Measurements from ENCODE around the gene PAM.

The PAM gene

DNA sequence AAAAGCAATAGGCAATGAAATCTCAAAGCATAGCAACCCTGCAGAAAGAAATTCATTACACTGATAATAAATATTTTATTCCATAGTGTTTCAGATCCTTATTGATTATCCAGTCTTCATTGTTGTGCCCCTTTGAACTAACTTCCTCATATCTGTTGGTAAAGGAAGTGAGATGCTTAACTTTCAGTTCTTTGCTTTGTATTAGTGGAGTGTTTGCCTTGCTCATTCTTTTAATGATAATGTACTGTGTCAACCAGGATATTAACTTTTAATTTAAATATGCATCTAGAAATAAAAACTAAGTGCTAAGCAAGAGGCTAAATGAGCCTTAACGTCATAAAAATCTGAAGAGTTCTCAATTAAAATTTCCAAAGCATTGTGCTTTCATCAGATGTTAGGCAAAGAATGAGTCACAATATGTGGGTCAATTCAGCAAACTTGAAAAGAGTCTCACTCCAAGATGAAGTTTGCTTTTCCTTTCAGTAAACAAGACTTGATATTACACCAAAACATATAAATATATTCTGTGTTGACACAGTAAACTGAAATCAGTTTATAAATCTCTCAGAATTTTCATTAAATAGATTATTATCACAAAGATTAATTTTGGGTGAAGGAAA is 258.9 kb downstream of the PAM start:
- Histone ChIP-seq H3K9me3 (ENCODE audit: insufficient read depth, low read length) (no peaks in the 10 kb centered on the region), H3K9me2 (replicated peaks; ENCODE audit: insufficient read depth, low read length) (no peaks in the 10 kb centered on the region), H2AFZ (ENCODE audit: low read depth, low read length, severe bottlenecking) (no peak overlapping the region), H3K36me3 (ENCODE audit: low read length) (no peaks in the 10 kb centered on the region), H3K79me2 (ENCODE audit: insufficient read depth, low read length) (no peaks in the 10 kb centered on the region), H3K4me3 (ENCODE audit: insufficient read depth, low read length, poor library complexity, severe bottlenecking) (no peak overlapping the region), H3K27me3 (ENCODE audit: low read length) (no peaks in the 10 kb centered on the region), H4K20me1 (ENCODE audit: low read depth, low read length) (no peaks in the 10 kb centered on the region), H3K27ac (ENCODE audit: low read depth, low read length) (no peak overlapping the region), H3F3A (ENCODE audit: insufficient read depth) (no peaks in the 10 kb centered on the region), H3K9ac (ENCODE audit: low read length) (no peak overlapping the region), H3K4me2 (ENCODE audit: low read depth, low read length, poor library complexity, severe bottlenecking) (no peak overlapping the region)
- no peak for TF ChIP-seq EZH2phosphoT487 (conservative IDR thresholded peaks at IDR 0.05; ENCODE audit: low read length)
- TF ChIP-seq CTCF (IDR thresholded peaks at IDR 0.05; ENCODE audit: insufficient read depth, low read length, poor library complexity, severe bottlenecking): no peak

GRCh38 chr5:103014983-103015382 is 259.9 kb downstream of the PAM start:
- H3K36me3 ChIP-seq (ENCODE audit: low read length): no peaks in the 10 kb centered on the region
- TF ChIP-seq EZH2phosphoT487 (conservative IDR thresholded peaks at IDR 0.05; ENCODE audit: low read length) (no peak), CTCF (IDR thresholded peaks at IDR 0.05; ENCODE audit: insufficient read depth, low read length, poor library complexity, severe bottlenecking) (no peak)
- H3K4me3 ChIP-seq (ENCODE audit: insufficient read depth, low read length, poor library complexity, severe bottlenecking): no peak overlapping the region
- no peaks in the 10 kb centered on the region for H3K9me3 ChIP-seq (ENCODE audit: insufficient read depth, low read length)
- no peak overlapping the region for H3K9ac ChIP-seq (ENCODE audit: low read length)
- H2AFZ ChIP-seq (ENCODE audit: low read depth, low read length, severe bottlenecking): no peak overlapping the region
- no peaks in the 10 kb centered on the region for H3F3A ChIP-seq (ENCODE audit: insufficient read depth)
- H3K4me2 ChIP-seq (ENCODE audit: low read depth, low read length, poor library complexity, severe bottlenecking): no peak overlapping the region
- no peaks in the 10 kb centered on the region for H4K20me1 ChIP-seq (ENCODE audit: low read depth, low read length)
- no peaks in the 10 kb centered on the region for H3K27me3 ChIP-seq (ENCODE audit: low read length)
- no peaks in the 10 kb centered on the region for H3K9me2 ChIP-seq (replicated peaks; ENCODE audit: insufficient read depth, low read length)
- H3K79me2 ChIP-seq (ENCODE audit: insufficient read depth, low read length): no peaks in the 10 kb centered on the region
- H3K27ac ChIP-seq (ENCODE audit: low read depth, low read length): no peak overlapping the region

DNA sequence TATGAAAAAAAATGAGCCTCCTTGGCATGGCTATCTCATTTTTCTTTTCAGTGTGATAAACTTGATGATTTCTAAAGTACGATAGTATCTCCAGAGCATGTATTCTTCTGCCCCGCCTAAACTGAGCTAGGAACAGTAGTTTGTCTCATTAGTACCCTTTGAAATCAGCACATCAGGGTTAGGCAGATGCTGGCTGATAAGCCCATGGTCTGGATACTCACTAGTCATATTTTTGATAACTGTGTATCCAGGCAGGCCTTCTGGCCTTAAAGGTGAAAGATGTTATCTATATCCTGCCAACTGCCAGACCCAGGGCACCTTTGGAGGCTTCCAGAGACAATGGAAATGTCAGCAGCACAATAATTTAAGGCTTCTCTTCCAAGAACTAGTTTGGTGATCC is 261.1 kb downstream of the PAM start:
- H3K9me2 ChIP-seq (replicated peaks; ENCODE audit: insufficient read depth, low read length): no peaks in the 10 kb centered on the region
- no peak overlapping the region for H3K4me3 ChIP-seq (ENCODE audit: insufficient read depth, low read length, poor library complexity, severe bottlenecking)
- H2AFZ ChIP-seq (ENCODE audit: low read depth, low read length, severe bottlenecking): no peak overlapping the region
- no peak overlapping the region for H3K4me2 ChIP-seq (ENCODE audit: low read depth, low read length, poor library complexity, severe bottlenecking)
- no peaks in the 10 kb centered on the region for H3F3A ChIP-seq (ENCODE audit: insufficient read depth)
- no peaks in the 10 kb centered on the region for H4K20me1 ChIP-seq (ENCODE audit: low read depth, low read length)
- H3K79me2 ChIP-seq (ENCODE audit: insufficient read depth, low read length): no peaks in the 10 kb centered on the region
- no peaks in the 10 kb centered on the region for H3K27me3 ChIP-seq (ENCODE audit: low read length)
- H3K9me3 ChIP-seq (ENCODE audit: insufficient read depth, low read length): no peaks in the 10 kb centered on the region
- H3K9ac ChIP-seq (ENCODE audit: low read length): no peak overlapping the region
- TF ChIP-seq CTCF (IDR thresholded peaks at IDR 0.05; ENCODE audit: insufficient read depth, low read length, poor library complexity, severe bottlenecking) (no peak), EZH2phosphoT487 (conservative IDR thresholded peaks at IDR 0.05; ENCODE audit: low read length) (no peak)
- no peaks in the 10 kb centered on the region for H3K36me3 ChIP-seq (ENCODE audit: low read length)
- no peak overlapping the region for H3K27ac ChIP-seq (ENCODE audit: low read depth, low read length)
